Right lobe of liver (tissue), 6 donors: ENCODE results near the gene GABRR2. TPM values are rescaled to one million over a fixed set of nuclear protein-coding genes. Genes with fewer than 3 reads are reported as not detected.
A peak's percentile ranks its signal among the peaks of the same experiment; 100 is the strongest.
"Not testable (repeated sequence)": the region's sequence is repeated elsewhere in the genome, so short reads cannot be mapped to it uniquely, and the experiment has no call there.

Experiments
- ATAC-seq, 4 donors: fragments of 200-7000 bp; cut with Tn5 transposase; one replicate each; pipeline ENCODE4 v1.9.1; 2020; ENCODE audit warnings: mild to moderate bottlenecking in 4 of 4, moderate library complexity in 4 of 4
- DNase-seq, 3 donors: peaks; one replicate each; pipeline ENCODE4 v3.0.0-alpha.2; 2020
- H3K27ac ChIP-seq, 3 donors: fragments of 200-600 bp; one replicate each; pipeline ENCODE4 v1.8.0; 2022
- H3K27me3 ChIP-seq, 2 donors: fragments of 200-600 bp; one replicate each; pipeline ENCODE4 v1.8.0; 2022
- H3K36me3 ChIP-seq, 4 donors: fragments of 200-600 bp; sonication (generic) in 1 of 4; one replicate each; pipeline versions ENCODE4 v1.5.1 to v1.8.0; 2017 to 2022; ENCODE audit warnings: control low read depth in 1 of 4
- H3K4me1 ChIP-seq, 4 donors: fragments of 200-600 bp; sonication (generic) in 1 of 4; one replicate each; pipeline versions ENCODE4 v1.5.1 to v1.8.0; 2017 to 2022; ENCODE audit warnings: control low read depth in 1 of 4
- H3K4me3 ChIP-seq, 3 donors: fragments of 200-600 bp; one replicate each; pipeline ENCODE4 v1.8.0; 2022
- H3K9me3 ChIP-seq, 4 donors: fragments of 200-600 bp; sonication (generic) in 1 of 4; one replicate each; pipeline versions ENCODE4 v1.5.1 to v1.8.0; 2017 to 2022; ENCODE audit warnings: control low read depth in 1 of 4
- CTCF ChIP-seq, 4 donors: fragments of 200-600 bp in 3 of 4; fragments of 450-650 bp in 1 of 4; IDR thresholded peaks; one replicate each; pipeline versions ENCODE4 v1.5.1 to v1.8.0; 2016 to 2022; ENCODE audit warnings: antibody characterized with exemption in 4 of 4, mild to moderate bottlenecking in 2 of 4
- POLR2A ChIP-seq: fragments of 450-650 bp; IDR thresholded peaks from one replicate; pipeline ENCODE4 v1.6.1; 2017; ENCODE audit warnings: antibody characterized with exemption, mild to moderate bottlenecking
- WGBS: methylation state at CpG from one replicate; pipeline ENCODE4 v1.1.6; 2018; ENCODE audit warnings: low coverage, low lambda C conversion rate; ENCODE audit not compliant: insufficient coverage; ENCODE audit errors: missing lambda C conversion rate; 5-methylcytosine and 5-hydroxymethylcytosine counted together
- intact Hi-C, 2 donors: fragments of 100-400 bp; cut with DNase I; formaldehyde crosslinking; loops; one replicate each; pipeline versions ENCODE4 v1.11.2 to v1.14.1; 2022
- total RNA-seq, 6 experiments: library from RNA; depleted of rRNA in 2 of 6; stranded (reverse); fragments of >200 nt in 2 of 6; fragmentation: NEBNext Ultra II Directional in 3 of 6; extraction: Animal tissue kit (Norgen Biotek cat#: 25700) in 3 of 6; gene quantifications; one replicate each; pipeline versions ENCODE4 v1.1.0 to v1.2.4, GENCODE V29; 2016 to 2023
- donor health status: DM: no; HTN: yes; CAD: no.
- donor health status: DM: no; HTN: no; CAD: no.
- donor health status: DM: no; HTN: no; CAD: no.
- donor health status: DM: no; HTN: yes; CAD: no.
- donor health status: DM: no; HTN: yes; CAD: no.

GABRR2 gene
- total RNA-seq, 6 experiments from 2014 or later: 0.20 to 1.2 (median 0.56) TPM

- no peak for DNase-seq
These were observed 72.3 kb downstream of the GABRR2 start for GRCh38 chr6:89242574-89243330.

GRCh38 chr6:89239338-89239737 lies 75.8 kb downstream of the GABRR2 start:
- H3K9me3 ChIP-seq: no peaks in the 10 kb centered on the region
- H3K27ac ChIP-seq: no peak overlapping the region
- no peak for DNase-seq
- TF ChIP-seq CTCF (IDR thresholded peaks at IDR 0.05) (peak; percentile 18 to 28 (median 26)), POLR2A (no peak)
- intact Hi-C loops: no loop called here
- peak in 1 of 4 donors; percentile 37 for ATAC-seq
- H3K4me3 ChIP-seq: no peak overlapping the region
- H3K27me3 ChIP-seq: no peaks in the 10 kb centered on the region
- no peaks in the 10 kb centered on the region for H3K36me3 ChIP-seq
- no peaks in the 10 kb centered on the region for H3K4me1 ChIP-seq
- WGBS: 80% methylated on average over 1 of the region's 3 CpGs

More at GRCh38 chr6:89242574-89243330, 72.3 kb downstream of the GABRR2 start:
- 12% methylated on average over 3 of the region's 3 CpGs for WGBS
- intact Hi-C loops: loop anchor here in 1 of 2 donors (10.0 kb wide), 2 partner anchors 128 to 268 kb away; partner anchors contain the start of gene SRSF12
- ATAC-seq: peak; percentile 77 to 92 (median 86)
- Histone ChIP-seq H3K9me3 (no peaks in the 10 kb centered on the region), H3K4me3 (no peak overlapping the region), H3K4me1 (no peaks in the 10 kb centered on the region), H3K36me3 (no peaks in the 10 kb centered on the region), H3K27me3 (no peaks in the 10 kb centered on the region), H3K27ac (no peak overlapping the region)
- no peak for TF ChIP-seq POLR2A
- TF ChIP-seq CTCF (IDR thresholded peaks at IDR 0.05): peak; percentile 40 to 59 (median 50)

- TF ChIP-seq CTCF (IDR thresholded peaks at IDR 0.05) (no peak), POLR2A (no peak)
- Histone ChIP-seq H3K9me3 (no peaks in the 10 kb centered on the region), H3K4me3 (no peak overlapping the region), H3K27ac (no peak overlapping the region), H3K27me3 (no peaks in the 10 kb centered on the region), H3K36me3 (no peaks in the 10 kb centered on the region), H3K4me1 (no peaks in the 10 kb centered on the region)
- DNase-seq (no peak), ATAC-seq (no peak)
- intact Hi-C loops: no loop called here
These were observed 77.9 kb downstream of the GABRR2 start for GRCh38 chr6:89237158-89237557.

GRCh38 chr6:89233605-89234004 lies 81.5 kb downstream of the GABRR2 start:
- H3K4me1 ChIP-seq, intact Hi-C loops, H3K27me3 ChIP-seq, ATAC-seq, H3K27ac ChIP-seq, H3K4me3 ChIP-seq, H3K36me3 ChIP-seq, H3K9me3 ChIP-seq, DNase-seq: not testable (repeated sequence)
- 78% methylated on average over 14 of the region's 15 CpGs for WGBS

GRCh38 chr6:89222712-89223039 lies 92.4 kb downstream of the GABRR2 start:
- DNase-seq (no peak), ATAC-seq (no peak)
- Histone ChIP-seq H3K9me3 (no peaks in the 10 kb centered on the region), H3K36me3 (no peaks in the 10 kb centered on the region), H3K4me1 (no peaks in the 10 kb centered on the region), H3K27ac (no peak overlapping the region), H3K27me3 (no peaks in the 10 kb centered on the region), H3K4me3 (no peak overlapping the region)
- TF ChIP-seq CTCF (IDR thresholded peaks at IDR 0.05): no peak
- no peak for TF ChIP-seq POLR2A
- 71% methylated on average over 4 of the region's 4 CpGs for WGBS
- intact Hi-C loops: no loop called here
